Measurements from ENCODE around the gene ATP5IF1. TPM values are rescaled to one million over a fixed set of nuclear protein-coding genes. Genes with fewer than 3 reads are reported as not detected.

ATP5IF1 gene
- total RNA-seq, 2 experiments from 2014 or later: 77.4 to 78.0 TPM

- Mint-ChIP-seq H3K4me1 (ENCODE audit: low read depth) (peaks cover 19% of the 10 kb centered on the region), H3K27ac (no peak overlapping the region), H3K4me3 (no peak overlapping the region), H3K27me3 (no peaks in the 10 kb centered on the region), H3K9me3 (no peaks in the 10 kb centered on the region), H3K36me3 (ENCODE audit: low read depth) (peaks cover 6% of the 10 kb centered on the region)
- Histone ChIP-seq H3K27me3 (ENCODE audit: control insufficient read depth in 1 of 2, insufficient read depth in 2 of 2, low read length in 2 of 2) (no peaks in the 10 kb centered on the region), H3K4me1 (ENCODE audit: insufficient read depth, low read length) (peaks cover 42% of the 10 kb centered on the region), H3K9me3 (ENCODE audit: control insufficient read depth in 1 of 2, insufficient read depth in 1 of 2, low read length in 2 of 2) (no peaks in the 10 kb centered on the region), H3K27ac (ENCODE audit: low read depth in 1 of 2, low read length in 2 of 2) (peak overlapping the region; percentile 80 to 81), H3K4me3 (ENCODE audit: low read length) (peak overlapping the region; percentile 97), H3K36me3 (ENCODE audit: insufficient read depth, low read length) (peaks cover 20% of the 10 kb centered on the region)
- POLR2A ChIA-PET: interaction anchor here (0.6 to 7.9 kb wide), 12 partner anchors 9 to 637 kb away, joined by 3 to 131 read pairs (median 5); partner anchors contain the start of genes MED18, SESN2 and TAF12
- intact Hi-C loops (cut with DNase I, micrococcal nuclease): loop anchor here (1.0 kb wide), 2 partner anchors 8 to 10 kb away; no protein-coding TSS in a partner anchor
- TF ChIP-seq CTCF (IDR thresholded peaks at IDR 0.05): no peak
- CTCF ChIA-PET: interaction anchor here (0.6 to 2.6 kb wide), 3 partner anchors 10 to 12 kb away, joined by 4 to 25 read pairs (median 8); no protein-coding TSS in a partner anchor
- no peak for ATAC-seq (ENCODE audit: poor library complexity)
- DNase-seq: peak in 1 of 14 experiments; percentile 40
These were observed 865 bp downstream of the ATP5IF1 start for GRCh38 chr1:28236656-28237322.

DNA sequence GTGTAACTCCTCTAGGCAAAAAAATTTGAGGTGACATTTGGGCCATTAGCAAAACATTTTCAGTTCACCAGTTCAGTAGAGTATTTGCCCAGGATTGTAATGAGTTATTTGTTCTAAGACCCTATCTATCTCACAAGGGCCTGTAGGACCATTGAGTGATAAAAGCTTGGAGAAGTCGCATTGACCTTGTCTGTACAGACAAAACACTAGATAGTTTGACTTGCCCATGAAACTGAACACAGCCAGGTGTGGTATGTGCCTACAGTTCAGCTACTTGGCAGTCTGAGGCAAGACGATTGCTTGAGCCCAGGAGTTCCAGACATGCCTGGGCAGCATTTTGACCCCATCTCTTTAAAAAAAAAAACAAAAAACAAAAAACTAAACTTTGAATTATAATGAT is 3.1 kb downstream of the ATP5IF1 start:
- Mint-ChIP-seq H3K9me3 (no peaks in the 10 kb centered on the region), H3K36me3 (ENCODE audit: low read depth) (no peaks in the 10 kb centered on the region), H3K27me3 (no peaks in the 10 kb centered on the region), H3K27ac (peak overlapping the region; percentile 15), H3K4me3 (peak overlapping the region; percentile 58), H3K4me1 (ENCODE audit: low read depth) (peaks cover 16% of the 10 kb centered on the region)
- intact Hi-C loops (cut with DNase I, micrococcal nuclease): no loop called here
- Histone ChIP-seq H3K4me1 (ENCODE audit: insufficient read depth, low read length) (peaks cover 46% of the 10 kb centered on the region), H3K4me3 (ENCODE audit: low read length) (no peak overlapping the region), H3K36me3 (ENCODE audit: insufficient read depth, low read length) (peaks cover 21% of the 10 kb centered on the region), H3K9me3 (ENCODE audit: control insufficient read depth in 1 of 2, insufficient read depth in 1 of 2, low read length in 2 of 2) (no peaks in the 10 kb centered on the region), H3K27me3 (ENCODE audit: control insufficient read depth in 1 of 2, insufficient read depth in 2 of 2, low read length in 2 of 2) (no peaks in the 10 kb centered on the region), H3K27ac (ENCODE audit: low read depth in 1 of 2, low read length in 2 of 2) (no peak overlapping the region)
- no peak for TF ChIP-seq CTCF (IDR thresholded peaks at IDR 0.05)
- DNase-seq (no peak), ATAC-seq (ENCODE audit: poor library complexity) (no peak)
- POLR2A ChIA-PET: interaction anchor here (0.6 kb wide), 2 partner anchors 89 to 749 kb away, joined by 3 read pairs; partner anchors contain the start of genes MED18 and WASF2
- CTCF ChIA-PET: no interaction called here

GRCh38 chr1:28240024-28240423 is 4.1 kb downstream of the ATP5IF1 start:
- no peak for DNase-seq

More at GRCh38 chr1:28240024-28240423, 4.1 kb downstream of the ATP5IF1 start:
- H3K27me3 Mint-ChIP-seq: no peaks in the 10 kb centered on the region
- ATAC-seq (ENCODE audit: poor library complexity): no peak
- no peaks in the 10 kb centered on the region for H3K27me3 ChIP-seq (ENCODE audit: control insufficient read depth in 1 of 2, insufficient read depth in 2 of 2, low read length in 2 of 2)
- H3K4me3 ChIP-seq (ENCODE audit: low read length): no peak overlapping the region
- no peaks in the 10 kb centered on the region for H3K36me3 Mint-ChIP-seq (ENCODE audit: low read depth)
- peaks cover 54% of the 10 kb centered on the region for H3K4me1 ChIP-seq (ENCODE audit: insufficient read depth, low read length)
- POLR2A ChIA-PET: no interaction called here
- no peak overlapping the region for H3K27ac ChIP-seq (ENCODE audit: low read depth in 1 of 2, low read length in 2 of 2)
- intact Hi-C loops (cut with DNase I, micrococcal nuclease): loop anchor here (10.0 kb wide), 2 partner anchors 345 to 405 kb away; partner anchors contain the start of genes RNU11 (in 1 of the 2) and TAF12 (in 1 of the 2)
- H3K27ac Mint-ChIP-seq: no peak overlapping the region
- no peaks in the 10 kb centered on the region for H3K9me3 Mint-ChIP-seq
- TF ChIP-seq CTCF (IDR thresholded peaks at IDR 0.05): no peak
- no peaks in the 10 kb centered on the region for H3K9me3 ChIP-seq (ENCODE audit: control insufficient read depth in 1 of 2, insufficient read depth in 1 of 2, low read length in 2 of 2)
- no peak overlapping the region for H3K4me3 Mint-ChIP-seq
- H3K36me3 ChIP-seq (ENCODE audit: insufficient read depth, low read length): peaks cover 21% of the 10 kb centered on the region
- peaks cover 22% of the 10 kb centered on the region for H3K4me1 Mint-ChIP-seq (ENCODE audit: low read depth)
- CTCF ChIA-PET: no interaction called here
